Measurements from ENCODE around the gene DIAPH2. TPM values are rescaled to one million over a fixed set of nuclear protein-coding genes. Genes with fewer than 3 reads are reported as not detected.
"Not testable (repeated sequence)": the region's sequence is repeated elsewhere in the genome, so short reads cannot be mapped to it uniquely, and the experiment has no call there.

Gene DIAPH2
- total RNA-seq, 6 experiments from 2014 or later, result 10.1 to 13.5 (median 11.6) TPM

GRCh38 chrX:96704629-96705028, 20.0 kb downstream of the DIAPH2 start:
- DNase-seq, result no peak
- H3K4me1 Mint-ChIP-seq (ENCODE audit: low read depth), result peaks cover 57% of the 10 kb centered on the region
- H3K27me3 Mint-ChIP-seq (ENCODE audit: insufficient read depth), result no peaks in the 10 kb centered on the region
- no peak overlapping the region; the same call in none of the 2 replicates for H3K4me3 Mint-ChIP-seq
- H3K36me3 Mint-ChIP-seq (ENCODE audit: low read depth), result peaks cover 5% of the 10 kb centered on the region; the same call in 1 of the 2 replicates
- peak overlapping the region; percentile 82 for H3K27ac Mint-ChIP-seq
- H3K9me3 Mint-ChIP-seq, result no peaks in the 10 kb centered on the region
- TF ChIP-seq, protein P1, sequence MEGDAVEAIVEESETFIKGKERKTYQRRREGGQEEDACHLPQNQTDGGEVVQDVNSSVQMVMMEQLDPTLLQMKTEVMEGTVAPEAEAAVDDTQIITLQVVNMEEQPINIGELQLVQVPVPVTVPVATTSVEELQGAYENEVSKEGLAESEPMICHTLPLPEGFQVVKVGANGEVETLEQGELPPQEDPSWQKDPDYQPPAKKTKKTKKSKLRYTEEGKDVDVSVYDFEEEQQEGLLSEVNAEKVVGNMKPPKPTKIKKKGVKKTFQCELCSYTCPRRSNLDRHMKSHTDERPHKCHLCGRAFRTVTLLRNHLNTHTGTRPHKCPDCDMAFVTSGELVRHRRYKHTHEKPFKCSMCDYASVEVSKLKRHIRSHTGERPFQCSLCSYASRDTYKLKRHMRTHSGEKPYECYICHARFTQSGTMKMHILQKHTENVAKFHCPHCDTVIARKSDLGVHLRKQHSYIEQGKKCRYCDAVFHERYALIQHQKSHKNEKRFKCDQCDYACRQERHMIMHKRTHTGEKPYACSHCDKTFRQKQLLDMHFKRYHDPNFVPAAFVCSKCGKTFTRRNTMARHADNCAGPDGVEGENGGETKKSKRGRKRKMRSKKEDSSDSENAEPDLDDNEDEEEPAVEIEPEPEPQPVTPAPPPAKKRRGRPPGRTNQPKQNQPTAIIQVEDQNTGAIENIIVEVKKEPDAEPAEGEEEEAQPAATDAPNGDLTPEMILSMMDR (IDR thresholded peaks at IDR 0.05), result no peak

GRCh38 chrX:96705905-96706304, 21.3 kb downstream of the DIAPH2 start:
- Mint-ChIP-seq H3K36me3 (ENCODE audit: low read depth) (peaks cover 5% of the 10 kb centered on the region; the same call in 1 of the 2 replicates), H3K27ac (no peak overlapping the region), H3K27me3 (ENCODE audit: insufficient read depth) (no peaks in the 10 kb centered on the region), H3K4me1 (ENCODE audit: low read depth) (peaks cover 48% of the 10 kb centered on the region), H3K4me3 (no peak overlapping the region), H3K9me3 (no peaks in the 10 kb centered on the region)
- TF ChIP-seq, protein P1 (IDR thresholded peaks at IDR 0.05), result no peak
- no peak for DNase-seq

DNA sequence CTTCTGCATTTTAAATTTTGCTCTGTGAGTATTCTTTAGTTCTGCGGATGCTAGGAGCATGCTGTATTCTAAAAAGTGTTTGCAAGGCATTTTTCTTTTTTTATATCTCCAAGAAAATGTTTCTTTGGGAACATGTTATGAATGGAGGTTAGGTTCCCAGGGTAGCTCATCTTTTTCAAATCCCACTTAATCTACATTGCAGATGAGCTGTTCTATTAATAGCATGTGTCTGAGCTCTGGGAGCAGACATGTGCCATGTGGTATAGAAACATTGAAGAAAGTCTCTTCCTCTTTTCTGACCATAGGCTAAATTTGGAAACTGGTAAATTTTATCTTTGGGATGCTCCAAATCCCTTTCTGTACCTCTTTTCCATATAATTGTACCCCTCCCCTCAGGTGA, 23.2 kb downstream of the DIAPH2 start:
- H3K4me1 Mint-ChIP-seq (ENCODE audit: low read depth), result peaks cover 48% of the 10 kb centered on the region
- peaks cover 5% of the 10 kb centered on the region; the same call in 1 of the 2 replicates for H3K36me3 Mint-ChIP-seq (ENCODE audit: low read depth)
- no peak overlapping the region for H3K4me3 Mint-ChIP-seq
- no peaks in the 10 kb centered on the region; the same call in 1 of the 2 replicates for H3K27me3 Mint-ChIP-seq (ENCODE audit: insufficient read depth)
- H3K27ac Mint-ChIP-seq, result no peak overlapping the region
- no peak for DNase-seq
- H3K9me3 Mint-ChIP-seq, result no peaks in the 10 kb centered on the region
- TF ChIP-seq, protein P1 (IDR thresholded peaks at IDR 0.05), result no peak

DNA sequence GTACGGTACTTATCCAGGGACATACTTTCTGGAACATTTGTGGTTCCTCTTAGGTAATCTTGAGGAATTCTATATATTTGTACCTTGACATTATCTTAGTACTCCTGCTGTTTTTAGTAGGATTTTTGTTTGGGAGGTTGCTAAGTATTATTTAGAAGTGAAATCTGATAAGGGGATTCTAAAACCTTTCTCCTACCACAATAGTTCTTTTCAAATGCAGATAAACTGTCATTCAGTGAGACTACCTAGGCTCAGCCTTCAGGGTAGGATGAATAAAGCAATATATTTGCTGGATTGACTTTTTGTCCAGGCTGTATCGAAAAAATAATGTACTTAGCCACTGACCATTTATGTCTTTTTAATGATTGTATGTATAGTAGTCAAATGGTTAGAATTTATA, 25.4 kb downstream of the DIAPH2 start:
- DNase-seq, result no peak
- TF ChIP-seq, protein P1 (IDR thresholded peaks at IDR 0.05), result no peak
- H3K36me3 Mint-ChIP-seq (ENCODE audit: low read depth), result peaks cover 5% of the 10 kb centered on the region; the same call in 1 of the 2 replicates
- H3K27me3 Mint-ChIP-seq (ENCODE audit: insufficient read depth), result no peaks in the 10 kb centered on the region; the same call in 1 of the 2 replicates
- no peaks in the 10 kb centered on the region for H3K9me3 Mint-ChIP-seq
- no peak overlapping the region for H3K27ac Mint-ChIP-seq
- no peak overlapping the region for H3K4me3 Mint-ChIP-seq
- H3K4me1 Mint-ChIP-seq (ENCODE audit: low read depth), result peaks cover 32% of the 10 kb centered on the region

DNA sequence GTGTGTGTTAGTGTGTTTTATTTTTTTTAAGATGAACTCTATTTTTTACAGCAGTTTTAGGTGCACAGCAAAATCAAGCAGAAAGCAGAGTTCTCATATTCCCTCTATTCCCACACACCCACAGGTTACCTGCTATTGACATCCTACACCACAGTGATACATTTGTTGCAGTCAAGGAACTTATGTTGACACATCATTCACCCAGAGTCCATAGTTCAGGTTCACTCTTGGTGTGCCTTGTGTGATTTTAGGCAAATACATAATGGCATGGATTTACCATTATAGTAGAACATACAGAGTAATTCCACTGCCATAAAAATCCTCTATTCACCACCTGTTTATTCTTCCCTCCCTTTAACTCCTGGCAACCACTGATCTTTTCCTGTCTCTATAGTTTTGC, 28.7 kb downstream of the DIAPH2 start:
- Mint-ChIP-seq H3K4me3 (no peak overlapping the region), H3K4me1 (ENCODE audit: low read depth) (peaks cover 29% of the 10 kb centered on the region), H3K36me3 (ENCODE audit: low read depth) (no peaks in the 10 kb centered on the region), H3K9me3 (no peaks in the 10 kb centered on the region), H3K27ac (no peak overlapping the region), H3K27me3 (ENCODE audit: insufficient read depth) (no peaks in the 10 kb centered on the region; the same call in 1 of the 2 replicates)
- DNase-seq, result no peak
- TF ChIP-seq, protein P1 (IDR thresholded peaks at IDR 0.05), result no peak

DNA sequence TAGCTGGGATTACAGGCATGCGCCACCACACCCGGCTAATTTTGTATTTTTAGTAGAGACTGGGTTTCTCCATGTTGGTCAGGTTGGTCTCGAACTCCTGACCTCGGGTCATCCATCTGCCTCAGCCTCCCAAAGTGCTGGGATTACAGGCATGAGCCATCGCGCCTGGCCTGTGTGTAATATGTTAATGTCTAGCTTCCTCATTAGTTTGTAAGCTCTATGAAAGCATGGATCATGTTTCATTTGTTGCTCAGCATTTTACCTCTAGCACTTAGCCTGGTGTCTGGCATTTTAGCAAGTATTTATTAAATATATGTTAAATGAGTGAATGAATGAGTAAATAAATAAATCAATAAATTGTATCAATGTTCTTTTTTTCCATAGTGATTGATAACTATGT, 29.8 kb downstream of the DIAPH2 start:
- H3K27ac Mint-ChIP-seq; H3K9me3 Mint-ChIP-seq; H3K27me3 Mint-ChIP-seq (ENCODE audit: insufficient read depth); H3K4me3 Mint-ChIP-seq; H3K36me3 Mint-ChIP-seq (ENCODE audit: low read depth); DNase-seq: not testable (repeated sequence)
- H3K4me1 Mint-ChIP-seq (ENCODE audit: low read depth), result peaks cover 29% of the 10 kb centered on the region
